SK-N-SH (cell line): Measurements from ENCODE around the gene GYG1. TPM values are rescaled to one million over a fixed set of nuclear protein-coding genes. Genes with fewer than 3 reads are reported as not detected.

Experiments used
- CTCF ChIA-PET: fragments of 300-600, 350-600 bp; formaldehyde crosslinking; extraction: SDS; loops from one replicate; lab custom pipeline; 2021; lab: Yijun Ruan, JAX
- POLR2A ChIA-PET: fragments of 350-600 bp; sonication (Branson Sonifier 250); formaldehyde crosslinking; extraction: SDS; loops from one replicate; lab custom pipeline; 2020; ENCODE audit warnings: antibody characterized with exemption, inconsistent platforms; lab: Yijun Ruan, JAX
- DNase-seq: peaks from one replicate; pipeline ENCODE4 v3.0.0; 2012
- H2AFZ ChIP-seq: fragments of 200-600 bp; sonication (generic); 2 replicates; pipeline ENCODE4 v1.8.1; 2016; ENCODE audit warnings: antibody characterized with exemption, mild to moderate bottlenecking, low read depth
- H3F3A ChIP-seq: fragments of 200-600 bp; sonication (generic); replicated peaks from 2 replicates; pipeline ENCODE3; 2016; ENCODE audit warnings: antibody characterized with exemption, mild to moderate bottlenecking; ENCODE audit not compliant: insufficient read depth
- H3K27ac ChIP-seq, 2 experiments: fragments of 200-500 bp in 1 of 2; fragments of 200-600 bp in 1 of 2; sonication (Bioruptor generic) in 1 of 2; sonication (generic), shearing (Covaris generic) in 1 of 2; 2 replicates each; pipeline versions ENCODE4 v1.5.1 to v1.6.1; 2014 to 2016; ENCODE audit warnings: low read depth in 2 of 2, inconsistent platforms in 1 of 2, low read length in 1 of 2, mild to moderate bottlenecking in 1 of 2, mixed read lengths in 1 of 2
- H3K27me3 ChIP-seq: fragments of 200-600 bp; sonication (generic), shearing (Covaris generic); 2 replicates; pipeline ENCODE4 v1.6.1; 2016; ENCODE audit warnings: mixed run types; ENCODE audit not compliant: insufficient read depth
- H3K36me3 ChIP-seq, 2 experiments: fragments of 200-500 bp in 1 of 2; fragments of 200-600 bp in 1 of 2; sonication (Bioruptor generic) in 1 of 2; sonication (generic) in 1 of 2; replicated peaks in 1 of 2; 2 replicates each; pipeline versions ENCODE3 to v1.5.1; 2014 to 2016; ENCODE audit warnings: low read length in 1 of 2, mild to moderate bottlenecking in 1 of 2; ENCODE audit not compliant: insufficient read depth in 2 of 2, control insufficient read depth in 1 of 2
- H3K4me1 ChIP-seq, 2 experiments: fragments of 200-500 bp in 1 of 2; fragments of 200-600 bp in 1 of 2; sonication (Bioruptor generic) in 1 of 2; sonication (generic), shearing (Covaris generic) in 1 of 2; 2 replicates each; pipeline versions ENCODE4 v1.5.1 to v1.6.1; 2014 to 2016; ENCODE audit warnings: low read depth in 1 of 2, low read length in 1 of 2, mixed run types in 1 of 2; ENCODE audit not compliant: insufficient read depth in 2 of 2, control insufficient read depth in 1 of 2
- H3K4me2 ChIP-seq: fragments of 200-600 bp; sonication (generic), shearing (Covaris generic); 2 replicates; pipeline ENCODE4 v1.6.1; 2017; ENCODE audit warnings: mixed run types
- H3K4me3 ChIP-seq, 2 experiments: fragments of 200-500 bp in 1 of 2; fragments of 200-600 bp in 1 of 2; sonication (Bioruptor generic) in 1 of 2; sonication (generic), shearing (Covaris generic) in 1 of 2; 2 replicates each; pipeline versions ENCODE4 v1.5.1 to v1.8.1; 2014 to 2016; ENCODE audit warnings: low read depth in 2 of 2, inconsistent platforms in 1 of 2, low read length in 1 of 2, mild to moderate bottlenecking in 1 of 2, mixed read lengths in 1 of 2, moderate library complexity in 1 of 2
- H3K79me2 ChIP-seq: fragments of 200-600 bp; sonication (generic); 2 replicates; pipeline ENCODE4 v1.8.1; 2017; ENCODE audit warnings: mild to moderate bottlenecking; ENCODE audit not compliant: insufficient read depth
- H3K9ac ChIP-seq: fragments of 200-600 bp; sonication (generic); 2 replicates; pipeline ENCODE4 v1.6.1; 2017; ENCODE audit warnings: mixed run types
- H3K9me2 ChIP-seq: fragments of 200-600 bp; sonication (generic); 2 replicates; pipeline ENCODE4 v1.6.1; 2017; ENCODE audit warnings: mixed run types
- H3K9me3 ChIP-seq: fragments of 200-600 bp; sonication (generic); 2 replicates; pipeline ENCODE4 v1.6.1; 2017; ENCODE audit warnings: mixed run types, mild to moderate bottlenecking, moderate library complexity
- H4K20me1 ChIP-seq: fragments of 200-600 bp; sonication (generic); 2 replicates; pipeline ENCODE4 v1.6.1; 2017; ENCODE audit warnings: mild to moderate bottlenecking, mixed run types; ENCODE audit not compliant: insufficient read depth
- ELF1 ChIP-seq: IDR thresholded peaks from 2 replicates; pipeline ENCODE4 v1.4.0; 2012
- EP300 ChIP-seq, 2 experiments: IDR thresholded peaks; 2 replicates each; pipeline versions ENCODE4 v1.4.0 to v1.6.1; 2012; ENCODE audit warnings: borderline replicate concordance in 1 of 2, low read depth in 1 of 2, low read length in 1 of 2
- FOXJ3 ChIP-seq: sonication (generic); formaldehyde crosslinking; IDR thresholded peaks from 2 replicates; pipeline ENCODE4 v1.5.1; 2020; ENCODE audit warnings: mild to moderate bottlenecking, missing genetic modification reagents
- FOXM1 ChIP-seq: IDR thresholded peaks from 2 replicates; pipeline ENCODE4 v1.4.0; 2012; ENCODE audit warnings: low read depth, mild to moderate bottlenecking
- GABPA ChIP-seq: IDR thresholded peaks from 2 replicates; pipeline ENCODE4 v1.4.0; 2012; ENCODE audit warnings: low read depth, mild to moderate bottlenecking
- GATA2 ChIP-seq: sonication (generic); formaldehyde crosslinking; IDR thresholded peaks from 2 replicates; pipeline ENCODE4 v1.5.0; 2020; ENCODE audit warnings: mild to moderate bottlenecking, missing genetic modification reagents
- JUND ChIP-seq: IDR thresholded peaks from 2 replicates; pipeline ENCODE4 v1.4.0; 2012
- MEF2A ChIP-seq: IDR thresholded peaks from 2 replicates; pipeline ENCODE4 v1.4.0; 2012; ENCODE audit warnings: low read depth, borderline replicate concordance
- MXI1 ChIP-seq: IDR thresholded peaks from 2 replicates; pipeline ENCODE4 v1.6.1; 2012; ENCODE audit warnings: mild to moderate bottlenecking, low read depth, low read length, improper control_type of control experiment
- NRF1 ChIP-seq: IDR thresholded peaks from 2 replicates; pipeline ENCODE4 v1.6.1; 2012; ENCODE audit warnings: low read depth, mild to moderate bottlenecking, low read length
- POLR2AphosphoS5 ChIP-seq: IDR thresholded peaks from 2 replicates; pipeline ENCODE4 v1.6.1; 2012; ENCODE audit warnings: low read depth, low read length
- RAD21 ChIP-seq: IDR thresholded peaks from 2 replicates; pipeline ENCODE4 v1.6.1; 2012; ENCODE audit warnings: mild to moderate bottlenecking, low read length
- RXRA ChIP-seq: IDR thresholded peaks from 2 replicates; pipeline ENCODE4 v1.4.0; 2012; ENCODE audit warnings: low read depth, mild to moderate bottlenecking, borderline replicate concordance
- SIN3A ChIP-seq: IDR thresholded peaks from 2 replicates; pipeline ENCODE4 v1.6.1; 2012; ENCODE audit warnings: low read depth, mild to moderate bottlenecking, low read length, moderate library complexity, borderline replicate concordance
- SMC3 ChIP-seq: IDR thresholded peaks from 2 replicates; pipeline ENCODE4 v1.6.1; 2012; ENCODE audit warnings: low read depth, low read length, improper control_type of control experiment
- TCF12 ChIP-seq: IDR thresholded peaks from 2 replicates; pipeline ENCODE4 v1.4.0; 2012
- TEAD4 ChIP-seq: IDR thresholded peaks from 2 replicates; pipeline ENCODE4 v1.4.0; 2012; ENCODE audit warnings: mild to moderate bottlenecking, borderline replicate concordance; ENCODE audit not compliant: insufficient read depth
- YY1 ChIP-seq: IDR thresholded peaks from 2 replicates; pipeline ENCODE4 v1.4.0; 2012; ENCODE audit warnings: low read depth, mild to moderate bottlenecking
- WGBS: methylation state at CpG from one replicate; pipeline ENCODE4 v1.1.6; 2017; ENCODE audit warnings: low lambda C conversion rate; 5-methylcytosine and 5-hydroxymethylcytosine counted together
- polyA plus RNA-seq, 3 experiments: library from polyadenylated mRNA; depleted of rRNA; stranded (reverse); fragments of >200 nt; gene quantifications; 2 replicates each; pipeline ENCODE4 v1.2.3, GENCODE V29; 2012
- TF ChIP-seq, protein P1 (sequence below): IDR thresholded peaks from 2 replicates; pipeline ENCODE4 v1.4.0; 2012; ENCODE audit warnings: low read depth
- TF ChIP-seq, protein P2 (sequence below): fragments of 150-350 bp; IDR thresholded peaks from 2 replicates; pipeline ENCODE4 v1.6.1; 2016; ENCODE audit warnings: mild to moderate bottlenecking, low read depth, low read length
- TF ChIP-seq, protein P3 (sequence below): IDR thresholded peaks from 2 replicates; pipeline ENCODE4; 2012
- TF ChIP-seq, protein P4 (sequence below): fragments of 150-350 bp; IDR thresholded peaks from 2 replicates; pipeline ENCODE4 v1.6.1; 2017; ENCODE audit warnings: antibody characterized with exemption, low read length, low read depth, borderline replicate concordance
- TF ChIP-seq, protein P5 (sequence below): IDR thresholded peaks from 2 replicates; pipeline ENCODE4 v1.4.0; 2012; ENCODE audit warnings: low read depth, borderline replicate concordance

The GYG1 gene
- polyA plus RNA-seq, 1 of the 3 experiments (the other 2 are of a cell fraction) = 16.8 TPM

DNA sequence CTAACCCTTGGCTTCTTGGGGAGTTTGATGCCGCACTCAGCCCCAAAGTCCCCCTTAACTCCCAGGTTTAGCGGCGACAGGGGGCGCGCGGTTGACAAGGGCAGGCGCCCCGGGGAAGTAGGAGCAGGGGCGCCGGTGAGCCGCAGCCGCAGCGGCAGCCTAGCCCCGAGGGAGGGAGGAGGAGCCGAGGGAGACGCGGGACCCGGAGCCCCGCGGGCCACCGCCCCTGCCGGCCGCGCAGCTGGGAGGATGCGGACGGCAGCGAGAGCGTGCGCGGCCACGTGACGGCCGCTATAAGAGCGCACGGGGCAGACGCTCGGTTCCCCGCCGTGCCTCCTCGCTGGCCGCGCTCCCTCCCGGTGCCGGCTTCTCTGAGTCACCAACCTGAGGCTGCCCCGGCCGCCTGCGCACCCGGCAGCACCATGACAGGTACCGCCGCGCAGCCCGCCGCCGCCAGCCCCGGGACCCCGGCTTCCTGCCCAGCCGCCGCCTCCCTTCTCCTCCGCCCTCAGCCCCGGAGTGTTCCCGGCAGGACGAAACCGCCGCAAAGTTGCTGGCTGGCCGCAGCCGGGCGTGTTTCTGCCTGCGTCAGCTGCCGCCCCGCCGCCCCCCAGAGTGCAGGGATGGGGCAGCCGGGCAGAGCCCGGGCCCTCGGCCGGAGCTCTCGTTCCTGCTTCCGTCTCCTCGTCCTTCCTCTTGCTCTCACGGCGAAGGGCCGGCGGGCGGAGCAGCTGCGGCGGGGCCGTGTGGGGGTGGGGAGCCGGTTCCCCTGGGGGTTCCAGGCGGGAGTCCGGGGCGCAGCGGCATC lies at the start of gene GYG1 (continued):
- TF ChIP-seq RXRA (0 out of 2 replicates have a peak, but pooled peaks have one; percentile 7), POLR2AphosphoS5 (peak; percentile 72), SMC3 (no peak), FOXM1 (no peak), SIN3A (no peak; the same call in 1 of the 2 replicates), MEF2A (no peak), ELF1 (no peak), FOXJ3 (CRISPR knock-in tag) (no peak), NRF1 (peak; percentile 50), GABPA (no peak), YY1 (no peak)
- TF ChIP-seq, protein P1, sequence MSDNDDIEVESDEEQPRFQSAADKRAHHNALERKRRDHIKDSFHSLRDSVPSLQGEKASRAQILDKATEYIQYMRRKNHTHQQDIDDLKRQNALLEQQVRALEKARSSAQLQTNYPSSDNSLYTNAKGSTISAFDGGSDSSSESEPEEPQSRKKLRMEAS = peak; percentile 87
- TF ChIP-seq, protein P2, sequence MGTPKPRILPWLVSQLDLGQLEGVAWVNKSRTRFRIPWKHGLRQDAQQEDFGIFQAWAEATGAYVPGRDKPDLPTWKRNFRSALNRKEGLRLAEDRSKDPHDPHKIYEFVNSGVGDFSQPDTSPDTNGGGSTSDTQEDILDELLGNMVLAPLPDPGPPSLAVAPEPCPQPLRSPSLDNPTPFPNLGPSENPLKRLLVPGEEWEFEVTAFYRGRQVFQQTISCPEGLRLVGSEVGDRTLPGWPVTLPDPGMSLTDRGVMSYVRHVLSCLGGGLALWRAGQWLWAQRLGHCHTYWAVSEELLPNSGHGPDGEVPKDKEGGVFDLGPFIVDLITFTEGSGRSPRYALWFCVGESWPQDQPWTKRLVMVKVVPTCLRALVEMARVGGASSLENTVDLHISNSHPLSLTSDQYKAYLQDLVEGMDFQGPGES = no peak
- TF ChIP-seq, all 33 proteins: peak for 12

DNA sequence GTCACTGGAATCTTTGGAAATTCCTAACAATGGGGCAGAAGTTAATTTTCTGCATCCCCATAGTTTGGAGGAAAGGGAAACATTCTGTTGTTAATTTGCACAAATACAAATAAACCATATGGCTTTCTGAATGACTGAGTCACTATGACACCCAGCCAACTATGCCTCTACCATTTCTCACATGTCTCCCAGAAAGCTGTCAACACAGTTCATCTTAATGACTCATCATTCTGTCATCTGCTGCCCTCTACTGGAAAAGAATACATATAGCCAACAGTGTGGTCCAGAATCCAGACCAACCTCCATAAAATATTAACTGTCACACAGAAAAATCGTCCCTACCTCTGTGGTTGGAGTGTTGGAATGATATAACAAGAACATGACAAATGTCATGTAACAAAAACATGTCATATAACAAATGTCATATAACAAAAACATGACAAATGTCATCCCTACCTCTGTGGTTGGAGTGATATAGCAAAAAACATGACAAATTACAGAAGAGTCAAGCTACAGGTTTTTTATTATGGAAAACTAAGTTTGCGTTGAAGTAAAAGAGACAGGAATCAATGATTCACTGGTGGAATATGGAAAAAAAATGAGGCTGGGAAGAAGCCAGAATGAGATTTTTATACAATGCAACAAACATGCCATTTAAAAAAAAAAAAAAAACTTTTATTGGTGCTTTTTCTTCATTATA lies 47.7 kb upstream of the GYG1 start:
- Histone ChIP-seq H3K36me3 (no peaks in the 10 kb centered on the region), H4K20me1 (no peaks in the 10 kb centered on the region), H3K9me2 (no peaks in the 10 kb centered on the region), H3K79me2 (no peaks in the 10 kb centered on the region), H3K27me3 (no peaks in the 10 kb centered on the region), H3K27ac (no peak overlapping the region), H2AFZ (no peak overlapping the region), H3K4me2 (no peak overlapping the region), H3K4me1 (0 out of 4 replicates have a peak, but pooled peaks cover 0 to 4% of the 10 kb centered on the region in 2 experiments), H3K9me3 (no peaks in the 10 kb centered on the region), H3F3A (no peaks in the 10 kb centered on the region), H3K4me3 (no peak overlapping the region), H3K9ac (no peak overlapping the region)
- 16% methylated on average over 2 of the region's 2 CpGs for WGBS
- ChIA-PET CTCF (interaction anchor here (0.6 to 8.8 kb wide), 27 partner anchors 10 to 1596 kb away, joined by 3 to 126 read pairs (median 4); partner anchors contain the start of gene CPA3), POLR2A (no interaction called here)
- peak; percentile 70 for DNase-seq
- TF ChIP-seq, protein P3, sequence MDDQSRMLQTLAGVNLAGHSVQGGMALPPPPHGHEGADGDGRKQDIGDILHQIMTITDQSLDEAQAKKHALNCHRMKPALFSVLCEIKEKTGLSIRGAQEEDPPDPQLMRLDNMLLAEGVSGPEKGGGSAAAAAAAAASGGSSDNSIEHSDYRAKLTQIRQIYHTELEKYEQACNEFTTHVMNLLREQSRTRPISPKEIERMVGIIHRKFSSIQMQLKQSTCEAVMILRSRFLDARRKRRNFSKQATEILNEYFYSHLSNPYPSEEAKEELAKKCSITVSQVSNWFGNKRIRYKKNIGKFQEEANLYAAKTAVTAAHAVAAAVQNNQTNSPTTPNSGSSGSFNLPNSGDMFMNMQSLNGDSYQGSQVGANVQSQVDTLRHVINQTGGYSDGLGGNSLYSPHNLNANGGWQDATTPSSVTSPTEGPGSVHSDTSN = peak; percentile 95
- TF ChIP-seq TEAD4 (no peak), NRF1 (no peak), JUND (peak; percentile 72), RAD21 (peak; percentile 95), POLR2AphosphoS5 (no peak), SMC3 (peak; percentile 87), FOXJ3 (CRISPR knock-in tag) (no peak), FOXM1 (no peak), TCF12 (peak; percentile 79), MXI1 (peak; percentile 91), GATA2 (no peak), EP300 (IDR thresholded peaks at IDR 0.05; ENCODE audit: borderline replicate concordance in 1 of 2, low read depth in 1 of 2, low read length in 1 of 2) (peak; percentile 24 to 29; a peak in 2 of 4 replicates)
- TF ChIP-seq, protein P4, sequence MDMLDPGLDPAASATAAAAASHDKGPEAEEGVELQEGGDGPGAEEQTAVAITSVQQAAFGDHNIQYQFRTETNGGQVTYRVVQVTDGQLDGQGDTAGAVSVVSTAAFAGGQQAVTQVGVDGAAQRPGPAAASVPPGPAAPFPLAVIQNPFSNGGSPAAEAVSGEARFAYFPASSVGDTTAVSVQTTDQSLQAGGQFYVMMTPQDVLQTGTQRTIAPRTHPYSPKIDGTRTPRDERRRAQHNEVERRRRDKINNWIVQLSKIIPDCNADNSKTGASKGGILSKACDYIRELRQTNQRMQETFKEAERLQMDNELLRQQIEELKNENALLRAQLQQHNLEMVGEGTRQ = no peak
- TF ChIP-seq, protein P5, sequence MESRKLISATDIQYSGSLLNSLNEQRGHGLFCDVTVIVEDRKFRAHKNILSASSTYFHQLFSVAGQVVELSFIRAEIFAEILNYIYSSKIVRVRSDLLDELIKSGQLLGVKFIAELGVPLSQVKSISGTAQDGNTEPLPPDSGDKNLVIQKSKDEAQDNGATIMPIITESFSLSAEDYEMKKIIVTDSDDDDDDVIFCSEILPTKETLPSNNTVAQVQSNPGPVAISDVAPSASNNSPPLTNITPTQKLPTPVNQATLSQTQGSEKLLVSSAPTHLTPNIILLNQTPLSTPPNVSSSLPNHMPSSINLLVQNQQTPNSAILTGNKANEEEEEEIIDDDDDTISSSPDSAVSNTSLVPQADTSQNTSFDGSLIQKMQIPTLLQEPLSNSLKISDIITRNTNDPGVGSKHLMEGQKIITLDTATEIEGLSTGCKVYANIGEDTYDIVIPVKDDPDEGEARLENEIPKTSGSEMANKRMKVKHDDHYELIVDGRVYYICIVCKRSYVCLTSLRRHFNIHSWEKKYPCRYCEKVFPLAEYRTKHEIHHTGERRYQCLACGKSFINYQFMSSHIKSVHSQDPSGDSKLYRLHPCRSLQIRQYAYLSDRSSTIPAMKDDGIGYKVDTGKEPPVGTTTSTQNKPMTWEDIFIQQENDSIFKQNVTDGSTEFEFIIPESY = no peak
